Measurements from ENCODE around the gene ATP9B.

ATP9B gene

GRCh38 chr18:79384151-79384807, 315.1 kb downstream of the ATP9B start:
- ChIA-PET CTCF (interaction anchor here (0.6 to 0.7 kb wide), 2 partner anchors 65 to 260 kb away, joined by 3 to 4 read pairs; no protein-coding TSS in a partner anchor), POLR2A (ENCODE audit: low non-redundant PET) (no interaction called here)
- no peak overlapping the region for H3K27ac ChIP-seq
- no peak for TF ChIP-seq CTCF (conservative IDR thresholded peaks at IDR 0.05; ENCODE audit: low read depth)
- no peak for DNase-seq (ENCODE audit: low spot score)

- DNase-seq (ENCODE audit: low spot score) = no peak
- POLR2A ChIA-PET (ENCODE audit: low non-redundant PET) = interaction anchor here (0.7 kb wide), 1 partner anchor 32 kb away, joined by 3 read pairs; no protein-coding TSS in a partner anchor
These were observed 315.6 kb downstream of the ATP9B start for GRCh38 chr18:79384834-79385233.

GRCh38 chr18:79385326-79385707, 316.1 kb downstream of the ATP9B start:
- CTCF ChIA-PET = no interaction called here
- DNase-seq (ENCODE audit: low spot score) = no peak
- H3K27ac ChIP-seq = no peak overlapping the region

More at GRCh38 chr18:79384834-79385233, 315.6 kb downstream of the ATP9B start:
- no peak for TF ChIP-seq CTCF (conservative IDR thresholded peaks at IDR 0.05; ENCODE audit: low read depth)
- no peak overlapping the region for H3K27ac ChIP-seq
- CTCF ChIA-PET = interaction anchor here (0.6 kb wide), 1 partner anchor 65 kb away, joined by 4 read pairs; no protein-coding TSS in a partner anchor

GRCh38 chr18:79385708-79386341, 316.6 kb downstream of the ATP9B start:
- no peak overlapping the region for H3K27ac ChIP-seq
- TF ChIP-seq CTCF (conservative IDR thresholded peaks at IDR 0.05; ENCODE audit: low read depth) = no peak
- ChIA-PET POLR2A (ENCODE audit: low non-redundant PET) (no interaction called here), CTCF (no interaction called here)
- no peak for DNase-seq (ENCODE audit: low spot score)

More at GRCh38 chr18:79385326-79385707, 316.1 kb downstream of the ATP9B start:
- TF ChIP-seq CTCF (conservative IDR thresholded peaks at IDR 0.05; ENCODE audit: low read depth) = no peak
- POLR2A ChIA-PET (ENCODE audit: low non-redundant PET) = interaction anchor here (0.7 kb wide), 1 partner anchor 32 kb away, joined by 3 read pairs; no protein-coding TSS in a partner anchor

- ChIA-PET POLR2A (ENCODE audit: low non-redundant PET) (no interaction called here), CTCF (no interaction called here)
- no peak for TF ChIP-seq CTCF (conservative IDR thresholded peaks at IDR 0.05; ENCODE audit: low read depth)
- no peak overlapping the region for H3K27ac ChIP-seq
- no peak for DNase-seq (ENCODE audit: low spot score)
These were observed 317.4 kb downstream of the ATP9B start for GRCh38 chr18:79386547-79386946.

GRCh38 chr18:79387214-79387613, 318.0 kb downstream of the ATP9B start:
- no peak overlapping the region for H3K27ac ChIP-seq
- POLR2A ChIA-PET (ENCODE audit: low non-redundant PET) = no interaction called here
- no peak for TF ChIP-seq CTCF (conservative IDR thresholded peaks at IDR 0.05; ENCODE audit: low read depth)
- CTCF ChIA-PET = interaction anchor here (0.6 kb wide), 1 partner anchor 138 kb away, joined by 3 read pairs; no protein-coding TSS in a partner anchor
- DNase-seq (ENCODE audit: low spot score) = no peak

Data from RWPE1 (cell line).